ENCODE measurements around the gene UBR1.
"Not testable (repeated sequence)": the region's sequence is repeated elsewhere in the genome, so short reads cannot be mapped to it uniquely, and the experiment has no call there.

The UBR1 gene

GRCh38 chr15:42903388-42904324 is 202.2 kb downstream of the UBR1 start:
- Histone ChIP-seq H3F3A (ENCODE audit: insufficient read depth, low read length) (no peaks in the 10 kb centered on the region), H3K4me2 (ENCODE audit: low read depth, low read length) (no peak overlapping the region), H3K4me3 (ENCODE audit: low read length) (no peak overlapping the region), H3K9ac (ENCODE audit: low read length) (no peak overlapping the region), H4K20me1 (ENCODE audit: insufficient read depth, low read length) (no peaks in the 10 kb centered on the region), H3K36me3 (replicated peaks; ENCODE audit: insufficient read depth, low read length) (no peaks in the 10 kb centered on the region), H2AFZ (ENCODE audit: low read length) (no peak overlapping the region), H3K9me2 (replicated peaks; ENCODE audit: insufficient read depth, low read length) (no peaks in the 10 kb centered on the region), H3K79me2 (ENCODE audit: low read length) (no peaks in the 10 kb centered on the region), H3K9me3 (replicated peaks; ENCODE audit: insufficient read depth, low read length) (no peaks in the 10 kb centered on the region), H3K27me3 (replicated peaks; ENCODE audit: insufficient read depth, low read length) (no peaks in the 10 kb centered on the region), H3K4me1 (ENCODE audit: low read length) (no peaks in the 10 kb centered on the region), H3K27ac (ENCODE audit: low read length) (no peak overlapping the region)
- no peak for DNase-seq
- TF ChIP-seq EZH2phosphoT487 (IDR thresholded peaks at IDR 0.05; ENCODE audit: low read length) (no peak), EZH2 (optimal IDR thresholded peaks at IDR 0.05; ENCODE audit: low read depth, low read length) (no peak), CTCF (IDR thresholded peaks at IDR 0.05; ENCODE audit: low read length) (no peak)

- not testable (repeated sequence) for H3K9me2 ChIP-seq (replicated peaks; ENCODE audit: insufficient read depth, low read length); H3K79me2 ChIP-seq (ENCODE audit: low read length); H4K20me1 ChIP-seq (ENCODE audit: insufficient read depth, low read length); H3K9me3 ChIP-seq (replicated peaks; ENCODE audit: insufficient read depth, low read length); H3K4me2 ChIP-seq (ENCODE audit: low read depth, low read length); H3K4me3 ChIP-seq (ENCODE audit: low read length); H3K4me1 ChIP-seq (ENCODE audit: low read length); H3F3A ChIP-seq (ENCODE audit: insufficient read depth, low read length); H3K9ac ChIP-seq (ENCODE audit: low read length); H2AFZ ChIP-seq (ENCODE audit: low read length); H3K27ac ChIP-seq (ENCODE audit: low read length); H3K36me3 ChIP-seq (replicated peaks; ENCODE audit: insufficient read depth, low read length); DNase-seq; H3K27me3 ChIP-seq (replicated peaks; ENCODE audit: insufficient read depth, low read length)
These were observed 211.9 kb downstream of the UBR1 start for GRCh38 chr15:42893911-42894310.

All from MM.1S (cell line).